Measurements from ENCODE around the gene TREML4.

GRCh38 chr6:41199552-41200246 is 28.4 kb upstream of the TREML4 start:
- TF ChIP-seq CTCF (IDR thresholded peaks at IDR 0.05; ENCODE audit: poor library complexity) = no peak
- no peak for TF ChIP-seq EZH2 (IDR thresholded peaks at IDR 0.05; ENCODE audit: borderline replicate concordance)
